Activated CD4-positive, alpha-beta T cell treated with anti-CD3 and anti-CD28 coated beads, Interleukin-2, amount 50 U/mL, for 4 hours (primary cell): ENCODE results near the gene SRSF6.
"Not testable (repeated sequence)": the region's sequence is repeated elsewhere in the genome, so short reads cannot be mapped to it uniquely, and the experiment has no call there.

ENCODE experiments used
- DNase-seq, 2 experiments: peaks; one replicate each; pipeline ENCODE4 v3.0.0-alpha.2; 2020

The SRSF6 gene

DNA sequence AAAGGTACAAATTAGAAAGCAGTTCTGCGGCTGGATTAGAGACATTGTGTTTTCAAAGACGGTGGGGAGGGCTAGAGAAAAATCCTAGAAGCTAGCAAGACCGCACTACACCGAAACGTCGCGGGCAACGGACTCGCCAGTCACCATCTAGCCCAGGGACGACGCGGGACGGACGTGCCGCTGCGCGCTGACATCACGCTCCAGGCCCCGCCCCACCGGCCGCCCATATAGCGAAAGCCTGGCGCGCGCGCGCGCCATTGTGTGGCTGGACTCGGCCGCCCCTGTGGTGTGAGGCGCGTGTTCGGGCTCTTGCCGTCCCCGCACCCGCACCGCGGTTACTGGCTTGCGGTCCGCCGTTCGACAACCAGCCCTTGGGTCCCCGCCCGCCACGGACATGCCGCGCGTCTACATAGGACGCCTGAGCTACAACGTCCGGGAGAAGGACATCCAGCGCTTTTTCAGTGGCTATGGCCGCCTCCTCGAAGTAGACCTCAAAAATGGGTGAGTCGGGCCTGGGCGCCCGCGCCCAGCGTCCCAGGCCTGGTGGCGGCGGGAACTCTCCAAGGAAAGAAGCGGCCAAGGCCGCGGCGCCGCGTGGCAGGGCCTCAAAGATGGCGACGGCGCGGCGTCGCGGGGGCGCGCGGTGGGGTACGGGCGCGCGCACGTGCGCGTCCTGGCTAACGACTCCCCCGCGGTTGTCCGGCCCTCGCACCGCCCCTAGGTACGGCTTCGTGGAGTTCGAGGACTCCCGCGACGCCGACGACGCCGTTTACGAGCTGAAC lies at the start of gene SRSF6:
TSS of gene SRSF6 (plus strand) at position 257 of the 782 bp plus-strand sequence. CDS start at position 395, 138 bp downstream.
- DNase-seq: peak; percentile 89 to 91

DNA sequence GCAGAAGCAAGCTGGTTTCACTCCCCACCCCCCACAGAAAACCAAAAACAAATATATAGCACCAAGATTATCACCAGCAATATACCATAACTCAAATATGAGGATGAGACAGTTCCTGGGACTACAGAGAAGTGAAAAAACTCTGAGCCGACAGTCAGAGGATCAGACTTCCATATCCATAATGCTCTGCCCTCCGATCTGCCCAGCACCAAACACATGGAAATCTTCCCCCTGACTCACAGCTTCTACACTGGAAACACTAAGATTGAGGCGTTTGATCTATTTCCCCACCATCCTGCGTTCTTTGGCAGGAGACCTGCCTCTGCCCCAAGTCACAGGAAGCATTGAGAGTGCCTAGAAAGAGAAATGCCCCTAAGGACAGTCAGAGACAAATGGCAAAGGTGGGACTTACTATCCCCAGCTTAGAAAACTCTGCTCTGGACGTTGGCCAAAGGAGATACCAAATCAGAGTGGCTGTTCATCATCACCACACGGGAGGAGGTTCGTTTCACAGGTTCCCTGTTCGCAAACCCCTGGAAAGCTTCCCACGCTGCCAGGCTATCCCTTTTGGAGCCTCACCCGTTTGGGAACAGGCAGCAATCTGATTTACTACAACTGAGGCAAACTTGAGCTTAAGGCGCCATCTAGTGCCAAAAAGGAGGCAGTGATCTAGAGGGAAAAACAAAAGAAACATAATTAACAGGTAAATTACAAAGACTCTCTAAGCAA lies 48.7 kb upstream of the SRSF6 start:
- no peak for DNase-seq

DNA sequence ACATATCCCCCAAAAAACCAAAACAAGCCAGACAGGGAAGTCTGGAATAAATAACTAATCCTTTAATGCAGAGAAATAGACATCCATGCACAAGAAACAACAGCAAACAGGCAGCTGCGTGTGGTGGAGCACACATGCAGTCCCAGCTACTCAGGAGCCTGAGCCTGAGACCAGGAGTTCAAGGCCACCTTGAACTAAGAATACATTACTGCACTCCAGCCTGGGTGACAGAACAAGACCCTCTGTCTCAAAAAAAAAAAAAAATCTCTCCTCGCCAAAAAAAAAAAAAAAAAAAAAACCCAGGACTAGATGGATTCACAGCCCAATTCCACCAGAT lies 48.2 kb upstream of the SRSF6 start:
- DNase-seq: no peak

DNA sequence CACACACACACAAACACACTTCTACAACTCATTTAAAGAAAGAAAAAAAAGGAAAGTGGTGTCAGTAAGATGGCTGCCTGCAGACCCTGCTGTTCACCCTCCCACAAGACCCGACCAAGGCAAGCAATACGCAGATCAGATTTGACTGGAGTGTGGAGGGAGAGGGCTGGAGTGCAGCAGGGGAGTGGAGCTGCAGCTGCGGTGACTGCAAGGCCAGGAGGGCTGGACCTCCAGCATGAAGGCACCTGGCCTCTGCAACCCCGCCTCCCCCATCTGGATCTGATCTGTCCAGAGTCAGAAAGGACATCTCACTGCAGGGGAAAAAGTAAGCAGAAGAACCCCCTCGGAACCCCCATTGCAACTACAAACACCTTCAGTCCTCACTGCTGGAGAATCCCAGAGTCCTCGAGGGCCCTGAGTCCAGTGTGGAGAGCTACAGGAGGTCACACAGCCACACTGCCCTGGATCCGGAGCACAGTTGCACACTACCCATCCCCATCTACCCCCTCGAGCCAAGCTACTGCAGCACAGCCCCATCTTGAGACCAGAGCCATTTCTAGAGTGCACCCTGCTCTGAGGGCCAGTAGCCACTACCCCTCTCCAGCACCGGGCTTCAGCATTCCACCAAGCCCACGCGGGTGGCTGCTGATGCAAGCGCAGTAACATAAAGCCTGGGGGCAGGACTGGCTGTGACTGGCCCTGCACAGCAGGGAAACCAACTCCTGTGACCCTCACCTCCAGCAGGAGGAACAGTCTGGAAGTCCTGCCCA lies 41.9 kb upstream of the SRSF6 start:
- DNase-seq: no peak

DNA sequence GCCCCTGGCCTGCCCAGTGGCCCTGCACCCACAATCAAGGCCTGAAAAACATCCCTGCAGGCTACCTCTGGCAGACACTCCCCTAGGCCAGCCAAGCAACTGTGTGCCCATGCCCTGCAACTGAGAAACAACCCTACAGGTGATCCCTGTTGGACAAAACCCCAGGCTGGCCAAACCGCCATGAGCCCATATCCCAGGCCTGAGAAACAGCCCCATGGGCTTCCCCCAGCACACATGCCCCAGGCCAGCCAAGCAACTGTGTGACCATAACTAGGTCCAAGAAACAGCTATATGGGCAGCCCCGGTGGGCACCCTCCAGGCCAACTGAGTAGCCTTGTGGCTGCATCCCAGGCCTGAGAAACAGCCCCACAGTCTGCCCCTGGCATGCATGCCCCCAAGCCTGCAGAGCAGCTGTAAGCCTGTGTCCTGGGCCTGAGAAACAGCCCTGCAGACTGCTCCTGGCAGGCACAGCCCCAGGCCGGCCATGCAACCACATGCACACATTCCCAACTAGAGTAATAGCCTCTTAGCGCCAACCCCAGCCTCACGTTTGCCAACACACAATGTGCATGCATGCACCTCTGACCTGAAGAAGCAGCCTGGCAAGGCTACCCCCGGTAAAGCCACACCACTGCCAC lies 41.0 kb upstream of the SRSF6 start:
- DNase-seq: no peak

DNA sequence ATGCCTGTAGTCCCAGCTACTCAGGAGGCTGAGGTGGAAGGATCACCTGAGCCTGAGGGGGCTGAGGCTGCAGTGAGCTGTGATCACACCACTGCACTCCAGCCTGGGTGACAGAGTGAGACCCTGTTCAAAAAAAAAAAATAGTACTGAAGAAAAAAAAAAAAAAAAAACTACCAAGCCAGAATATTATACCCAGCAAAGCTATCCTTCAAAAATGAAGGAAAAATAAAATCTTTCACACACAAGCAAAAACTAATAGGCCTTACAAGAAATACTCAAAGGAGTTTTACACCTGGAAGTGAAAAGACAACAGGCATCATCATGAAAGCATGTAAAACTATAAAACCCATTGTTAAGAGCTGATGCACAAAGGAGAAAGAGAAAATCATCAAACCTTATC lies 37.5 kb upstream of the SRSF6 start:
- no peak for DNase-seq

DNA sequence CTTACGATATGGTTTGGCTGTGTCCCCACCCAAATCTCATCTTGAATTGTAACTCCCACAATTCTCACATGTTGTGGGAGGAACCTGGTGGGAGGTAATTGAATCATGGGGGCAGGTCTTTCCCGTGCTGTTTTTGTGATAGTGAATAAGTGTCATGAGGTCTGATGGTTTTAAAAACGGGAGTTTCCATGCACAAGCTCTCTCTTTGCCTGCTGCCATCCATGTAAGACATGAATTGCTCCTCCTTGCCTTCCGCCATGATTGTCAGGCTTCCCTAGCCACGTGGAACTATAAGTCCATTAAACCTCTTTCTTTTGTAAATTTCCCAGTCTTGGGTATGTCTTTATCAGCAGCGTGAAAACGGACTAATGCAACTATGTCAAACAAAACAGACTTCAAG lies 36.8 kb upstream of the SRSF6 start:
- not testable (repeated sequence) for DNase-seq

DNA sequence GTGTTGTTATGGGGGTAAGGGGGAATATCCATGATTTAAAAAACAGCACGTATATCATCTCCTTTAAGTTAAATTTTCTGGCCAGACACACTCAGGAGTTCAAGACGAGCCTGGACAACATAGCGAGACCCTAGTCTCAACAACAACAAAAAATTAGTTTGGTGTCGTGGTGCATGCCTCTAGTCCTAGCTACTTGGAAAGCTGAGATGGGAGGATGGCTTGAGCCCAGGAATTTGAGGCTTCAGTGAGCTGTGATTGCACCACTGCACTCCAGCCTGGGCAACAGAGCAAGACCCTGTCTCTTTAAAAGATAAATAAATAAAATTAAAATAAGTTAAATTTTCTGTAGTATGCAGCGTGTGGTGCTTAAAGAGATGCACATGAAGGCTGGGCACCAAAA lies 31.5 kb upstream of the SRSF6 start:
- DNase-seq: no peak

DNA sequence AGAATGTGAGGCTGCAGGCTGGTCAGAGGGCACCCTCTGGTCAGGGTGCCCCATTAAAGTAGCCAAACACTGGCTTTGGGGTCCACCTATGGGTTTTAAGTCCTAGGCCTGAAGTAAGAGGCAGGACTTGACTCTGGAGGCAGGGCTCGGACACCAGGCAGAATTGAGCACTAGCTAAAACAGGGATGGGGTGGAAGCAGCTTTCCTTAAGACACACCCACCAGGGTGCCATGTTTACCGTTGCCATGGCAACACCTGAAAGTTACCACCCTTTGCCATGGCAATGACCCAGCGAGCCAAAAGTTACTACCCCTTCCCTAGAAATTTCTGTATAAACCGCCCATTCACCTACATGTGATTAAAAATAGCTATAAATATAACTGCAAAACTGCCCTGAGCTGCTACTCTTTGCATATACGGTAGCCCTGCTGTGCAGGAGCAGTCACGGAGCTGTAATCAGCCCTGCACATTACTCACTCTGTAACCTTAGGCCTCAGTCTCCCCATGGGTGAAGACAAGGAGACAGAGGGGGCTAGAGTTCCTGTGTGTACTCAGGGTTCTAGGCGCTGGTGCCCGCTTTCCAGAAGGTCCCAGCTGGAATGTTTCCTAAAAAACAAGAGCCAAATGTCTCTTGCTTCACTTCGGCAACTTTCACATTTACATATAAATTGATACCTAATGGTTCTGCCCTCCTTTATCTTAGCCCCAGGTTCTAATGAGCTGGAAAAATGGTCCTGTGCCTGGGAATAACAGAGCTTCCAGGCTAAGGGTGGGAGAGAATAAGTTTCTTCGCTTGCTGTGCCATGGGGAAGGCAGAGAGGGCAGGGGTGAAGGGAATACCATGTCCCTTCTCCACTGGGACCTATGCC lies 27.2 kb upstream of the SRSF6 start:
- DNase-seq: no peak

DNA sequence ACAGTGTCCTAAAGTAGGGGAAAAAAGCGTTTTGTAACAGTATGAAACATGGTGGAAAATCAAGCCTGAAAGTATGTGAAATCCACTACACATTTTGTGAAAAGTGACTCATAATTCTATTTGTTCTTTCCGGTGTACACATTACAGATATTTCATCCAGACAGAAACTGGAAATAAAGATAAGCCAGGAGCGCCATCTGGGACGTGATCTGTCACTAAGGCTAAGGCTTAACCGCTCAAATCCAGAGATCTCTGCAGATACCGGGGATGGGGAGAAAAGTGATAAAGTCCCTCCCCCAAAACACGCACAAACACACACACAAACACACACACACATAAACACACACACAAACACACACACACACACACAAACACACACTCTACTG lies 26.6 kb upstream of the SRSF6 start:
- no peak for DNase-seq

DNA sequence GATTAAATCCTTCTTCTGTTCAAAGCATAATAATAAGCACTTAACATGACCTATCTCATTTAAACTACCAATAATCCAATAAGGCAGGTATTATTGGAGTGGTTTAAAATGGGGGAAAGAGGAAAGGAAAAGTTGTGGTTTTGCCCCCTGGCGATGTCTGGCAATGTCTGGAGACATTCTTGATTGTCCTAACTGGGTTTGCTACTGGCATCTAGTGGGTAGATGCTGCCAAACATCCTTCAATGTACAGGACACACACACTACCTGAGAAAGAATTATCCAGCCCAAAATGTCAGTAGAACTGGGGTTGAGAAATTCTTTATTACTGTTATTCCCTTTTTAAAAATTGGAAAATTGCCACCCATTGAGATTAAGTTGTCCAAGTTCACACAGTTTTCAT lies 25.2 kb upstream of the SRSF6 start:
- no peak for DNase-seq

DNA sequence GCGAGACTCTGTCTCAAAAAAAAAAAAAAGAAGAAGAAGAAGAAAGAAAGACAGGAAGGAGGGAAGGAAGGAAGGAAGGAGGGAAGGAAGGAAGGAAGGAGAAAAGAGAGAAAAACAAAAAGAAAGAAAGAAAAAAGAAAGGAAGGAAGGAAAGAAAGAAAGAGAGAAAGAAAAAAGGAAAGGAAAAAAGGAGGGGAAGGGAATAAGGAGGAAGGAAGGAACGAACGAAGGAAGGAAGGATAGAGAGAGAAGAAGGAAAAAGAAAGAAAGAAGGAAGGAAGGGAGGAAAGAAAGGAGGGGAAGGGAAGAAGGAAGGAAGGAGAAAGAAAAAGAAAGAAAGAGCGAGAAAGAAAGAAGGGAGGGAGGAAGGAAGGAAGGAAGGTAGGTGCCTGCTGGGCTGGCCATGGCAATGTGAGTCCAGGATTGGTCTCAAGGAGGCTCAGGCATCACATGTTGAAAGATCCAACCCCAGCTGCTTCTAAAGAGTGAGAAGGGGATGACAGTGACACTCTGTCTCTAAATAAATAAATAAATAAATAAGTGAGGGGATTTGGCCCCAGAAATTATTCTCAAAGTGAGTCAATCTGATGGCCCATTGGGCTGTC lies 24.3 kb upstream of the SRSF6 start:
- no peak for DNase-seq

DNA sequence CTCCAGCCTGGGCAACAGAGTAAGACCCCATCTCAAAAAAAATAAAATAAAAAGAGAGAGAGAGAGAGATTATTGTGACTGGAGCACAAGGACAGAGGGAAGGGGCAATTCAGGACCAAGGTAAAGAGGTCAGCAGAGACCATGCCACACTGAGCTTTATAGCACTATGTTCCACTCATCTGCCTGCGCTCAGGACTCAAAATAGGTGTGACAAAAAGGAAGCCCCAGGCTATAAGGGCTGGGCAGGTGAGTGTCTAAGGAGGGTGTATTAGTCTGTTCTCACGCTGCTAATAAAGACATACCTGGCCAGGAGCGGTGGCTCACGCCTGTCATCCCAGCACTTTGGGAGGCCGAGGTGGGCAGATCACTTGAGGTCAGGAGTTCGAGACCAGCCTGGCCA lies 23.1 kb upstream of the SRSF6 start:
- DNase-seq: no peak

DNA sequence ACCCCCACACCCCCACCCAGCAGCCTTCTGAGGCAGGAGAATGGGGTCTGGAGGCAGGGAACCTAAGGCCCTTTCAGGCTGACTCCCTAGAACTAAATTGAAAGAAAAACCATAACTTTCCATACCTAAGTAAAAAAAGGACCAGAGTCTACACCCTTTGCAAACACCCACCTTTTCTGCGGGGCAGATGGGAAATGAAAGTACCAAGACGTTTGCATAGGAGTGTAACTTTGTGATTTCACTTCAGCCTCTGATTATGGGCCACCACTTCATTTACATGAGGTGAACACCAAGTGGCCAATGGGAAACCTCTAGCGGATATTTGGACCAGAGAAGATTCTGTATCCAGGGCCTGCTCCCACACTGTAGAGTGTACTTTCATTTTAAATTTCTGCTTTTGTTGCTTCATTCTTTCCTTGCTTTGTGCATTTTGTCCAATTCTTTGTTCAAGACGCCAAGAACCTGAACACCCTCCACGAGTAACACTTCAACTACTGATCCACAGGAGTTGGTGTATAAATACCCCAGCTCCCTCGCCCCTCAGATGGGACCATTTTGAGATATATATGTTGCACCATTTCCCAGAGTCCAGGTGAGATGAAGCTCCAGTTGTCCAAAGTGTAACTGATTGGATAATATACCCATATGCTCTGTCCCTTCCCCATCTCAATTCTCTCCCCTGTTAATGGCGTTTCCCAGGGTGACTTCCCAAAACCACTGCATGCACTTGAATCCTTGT lies 18.9 kb upstream of the SRSF6 start:
- DNase-seq: no peak

DNA sequence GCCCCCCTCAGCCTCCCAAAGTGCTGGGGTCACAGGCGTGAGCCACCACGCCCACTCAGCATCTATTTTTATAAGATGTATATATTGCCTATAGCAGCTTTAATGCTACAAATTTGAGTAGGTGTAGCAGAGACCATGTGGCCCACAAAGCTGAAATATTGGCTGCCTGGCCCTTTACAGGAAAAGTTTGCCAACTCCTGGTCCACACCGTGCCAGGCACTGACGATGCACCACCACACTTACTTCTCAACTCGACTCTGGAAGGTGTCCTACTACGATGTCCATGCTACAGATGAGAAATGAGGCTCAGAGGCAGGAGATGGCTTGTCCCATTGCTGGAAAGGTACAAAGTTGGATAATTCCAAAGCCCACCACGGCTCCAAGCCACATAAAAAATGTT lies 17.2 kb upstream of the SRSF6 start:
- DNase-seq: no peak

DNA sequence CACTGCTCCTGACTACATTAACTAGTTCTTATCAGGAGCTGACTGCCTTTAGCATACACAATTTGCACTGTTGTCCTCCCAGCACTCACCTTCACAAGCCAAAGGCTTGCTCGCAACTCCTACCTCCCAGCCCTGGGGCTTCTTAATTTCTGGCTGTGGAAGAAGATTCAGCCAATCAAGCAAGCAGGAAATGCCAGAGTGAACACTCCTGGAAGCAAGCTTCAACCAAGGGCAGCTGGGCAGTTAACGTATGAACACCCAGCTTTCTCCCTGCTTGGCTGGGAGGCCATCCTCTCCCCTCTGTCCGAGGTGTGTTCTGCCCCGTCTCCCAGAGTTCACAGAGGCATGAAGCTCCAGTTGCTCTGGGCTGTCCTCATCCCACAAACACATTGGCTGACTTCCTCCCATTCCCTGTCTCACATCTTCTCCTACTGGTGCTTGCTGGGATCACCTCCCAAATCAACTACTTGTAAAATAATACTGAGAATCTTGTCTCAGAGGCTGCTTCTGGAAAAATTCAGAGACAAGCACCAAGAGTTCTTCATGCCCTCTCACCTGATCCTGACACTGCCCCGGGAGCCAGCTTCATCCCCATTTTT lies 15.3 kb upstream of the SRSF6 start:
- no peak for DNase-seq

DNA sequence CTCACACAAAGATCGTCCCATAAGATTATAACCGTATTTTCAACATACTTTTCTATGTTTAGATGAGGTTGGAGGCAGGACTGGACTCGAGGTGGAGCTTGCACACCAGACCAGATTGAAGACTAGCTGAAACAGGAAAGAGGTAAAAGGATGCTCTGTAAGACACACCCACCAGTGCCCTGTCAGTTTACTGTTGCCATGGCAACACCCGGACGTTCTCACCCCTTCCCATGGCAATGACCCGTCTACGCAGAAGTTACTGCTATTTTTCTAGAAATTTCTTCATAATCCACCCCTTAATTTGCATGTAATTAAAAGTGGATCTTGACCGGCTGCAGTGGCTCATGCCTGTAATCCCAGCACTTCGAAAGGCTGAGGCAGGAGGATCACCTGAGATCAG lies 13.6 kb upstream of the SRSF6 start:
- DNase-seq: no peak

DNA sequence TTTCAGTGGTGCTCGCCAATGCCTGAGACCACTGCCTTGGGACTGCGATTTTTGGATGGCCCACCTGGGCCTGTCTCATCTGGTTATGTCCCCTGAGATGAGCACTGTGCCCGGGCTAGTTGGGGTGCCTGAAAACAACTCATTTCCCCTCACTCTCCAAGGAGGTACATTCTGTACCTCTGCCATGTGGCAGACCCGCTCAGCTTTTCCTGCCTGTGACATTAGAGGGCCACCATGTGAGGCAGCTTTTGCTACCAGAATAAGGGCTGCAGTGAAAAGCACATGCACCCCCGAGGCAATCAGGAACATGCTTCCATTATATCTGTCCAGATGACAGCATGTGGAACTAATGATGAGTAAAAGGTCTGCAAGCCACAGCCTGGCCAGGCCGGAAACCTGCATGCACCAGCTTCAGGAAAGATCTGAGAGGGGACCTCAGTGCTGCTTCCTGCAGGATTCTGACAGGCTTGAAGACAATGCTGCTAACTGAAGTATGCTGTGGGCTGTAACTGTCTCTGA lies 11.3 kb upstream of the SRSF6 start:
- no peak for DNase-seq

DNA sequence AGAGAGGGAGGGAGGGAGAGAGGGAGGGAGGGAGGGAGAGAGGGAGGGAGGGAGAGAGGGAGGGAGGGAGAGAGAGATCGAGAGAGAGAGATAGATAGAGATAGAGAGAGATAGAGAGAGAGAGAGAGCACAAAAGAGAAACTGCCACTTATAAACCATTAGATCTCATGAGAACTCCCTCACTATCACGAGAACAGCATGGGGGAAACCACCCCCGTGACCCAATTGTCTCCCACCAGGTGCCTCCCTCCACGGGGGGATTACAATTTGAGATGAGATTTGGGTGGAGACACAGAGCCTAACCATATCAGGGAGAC lies 9.3 kb upstream of the SRSF6 start:
- DNase-seq: not testable (repeated sequence)

DNA sequence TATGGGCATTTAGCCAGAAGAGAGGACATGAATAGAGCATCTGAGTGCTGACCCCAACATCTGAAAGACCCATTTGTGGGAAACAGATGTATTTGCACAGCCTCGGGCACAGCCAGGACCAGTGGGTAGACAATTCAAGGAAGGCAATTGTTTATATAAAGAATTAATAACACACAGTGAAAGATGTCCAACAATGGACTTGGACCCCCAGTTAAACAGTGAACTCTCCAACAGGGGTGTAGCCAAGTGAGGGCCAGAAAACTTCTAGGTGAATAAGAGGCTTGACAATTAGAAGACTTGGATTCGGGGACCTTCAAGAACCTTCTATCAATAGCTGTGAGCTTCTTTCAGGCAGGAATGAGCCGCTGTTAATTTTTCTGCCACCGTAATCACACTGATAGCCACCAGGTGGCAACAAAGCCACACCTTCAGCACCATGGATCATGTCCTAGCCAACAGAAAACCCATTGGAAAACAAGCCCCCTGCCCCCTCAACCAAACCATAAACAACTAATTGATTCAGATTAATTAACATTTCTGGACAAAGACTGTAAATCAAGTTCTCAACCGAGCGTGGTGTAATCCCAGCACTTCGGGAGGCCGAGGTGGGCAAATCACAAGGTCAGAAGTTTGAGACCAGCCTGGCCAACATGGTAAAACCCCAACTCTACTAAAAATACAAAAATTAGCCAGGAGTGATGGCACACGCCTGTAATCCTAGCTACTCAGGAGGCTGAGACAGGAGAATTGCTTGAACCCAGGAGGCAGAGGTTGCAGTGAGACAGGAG lies 8.8 kb upstream of the SRSF6 start:
- DNase-seq: peak; percentile 20 to 26
